GM19395 (cell line): Measurements from ENCODE around the gene SYT8.
"Not testable (repeated sequence)": the region's sequence is repeated elsewhere in the genome, so short reads cannot be mapped to it uniquely, and the experiment has no call there.

ENCODE experiments used
- ATAC-seq: cut with Tn5 transposase; IDR thresholded peaks from one replicate; pipeline ENCODE4 v1.9.1; 2021; ENCODE audit warnings: mild to moderate bottlenecking, moderate library complexity; ENCODE audit not compliant: unreplicated experiment

The SYT8 gene, protein sequence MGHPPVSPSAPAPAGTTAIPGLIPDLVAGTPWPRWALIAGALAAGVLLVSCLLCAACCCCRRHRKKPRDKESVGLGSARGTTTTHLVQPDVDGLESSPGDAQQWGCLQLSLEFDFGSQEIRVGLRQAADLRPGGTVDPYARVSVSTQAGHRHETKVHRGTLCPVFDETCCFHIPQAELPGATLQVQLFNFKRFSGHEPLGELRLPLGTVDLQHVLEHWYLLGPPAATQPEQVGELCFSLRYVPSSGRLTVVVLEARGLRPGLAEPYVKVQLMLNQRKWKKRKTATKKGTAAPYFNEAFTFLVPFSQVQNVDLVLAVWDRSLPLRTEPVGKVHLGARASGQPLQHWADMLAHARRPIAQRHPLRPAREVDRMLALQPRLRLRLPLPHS

DNA sequence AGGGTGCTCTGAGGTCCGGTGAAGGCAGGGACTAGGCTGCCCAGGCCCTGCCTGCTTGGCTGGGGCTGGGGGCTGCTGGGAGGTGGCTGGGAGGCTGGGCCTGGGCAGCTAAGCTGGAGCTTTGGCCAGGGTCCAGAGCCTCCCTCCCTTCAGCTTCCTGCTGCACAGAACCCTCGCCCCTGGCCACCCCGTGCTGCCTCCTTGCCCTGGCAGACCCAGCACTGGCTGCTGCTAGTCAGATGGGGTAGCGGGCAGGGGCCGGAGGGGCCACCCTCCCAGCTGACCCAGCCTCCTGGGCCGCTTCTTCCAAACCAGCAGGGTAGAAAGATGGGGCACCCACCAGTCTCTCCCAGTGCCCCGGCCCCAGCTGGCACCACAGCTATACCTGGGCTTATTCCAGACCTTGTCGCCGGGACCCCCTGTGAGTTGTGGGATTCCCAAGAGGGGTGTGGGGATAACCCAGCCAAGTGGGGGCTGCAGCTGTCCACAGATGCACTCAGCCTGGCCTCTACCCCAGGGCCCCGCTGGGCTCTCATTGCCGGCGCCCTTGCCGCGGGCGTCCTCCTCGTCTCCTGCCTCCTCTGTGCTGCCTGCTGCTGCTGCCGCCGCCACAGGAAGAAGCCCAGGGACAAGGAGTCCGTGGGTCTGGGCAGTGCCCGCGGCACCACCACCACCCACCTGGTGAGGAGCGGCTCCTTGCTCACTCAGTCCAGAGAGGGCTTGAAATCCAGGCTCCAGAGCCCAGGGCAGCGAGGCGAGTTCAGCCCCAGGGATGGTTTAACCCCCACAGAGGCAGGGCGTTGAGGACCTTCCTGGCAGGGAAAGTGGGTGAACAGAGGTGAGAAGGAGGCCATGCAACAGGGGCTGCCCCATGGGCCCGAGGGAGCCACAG is at the start of gene SYT8:
SYT8 (plus strand) TSS at position 212 of the 892 bp plus-strand sequence; CDS start at position 328, 116 bp downstream.
- ATAC-seq, result no peak

DNA sequence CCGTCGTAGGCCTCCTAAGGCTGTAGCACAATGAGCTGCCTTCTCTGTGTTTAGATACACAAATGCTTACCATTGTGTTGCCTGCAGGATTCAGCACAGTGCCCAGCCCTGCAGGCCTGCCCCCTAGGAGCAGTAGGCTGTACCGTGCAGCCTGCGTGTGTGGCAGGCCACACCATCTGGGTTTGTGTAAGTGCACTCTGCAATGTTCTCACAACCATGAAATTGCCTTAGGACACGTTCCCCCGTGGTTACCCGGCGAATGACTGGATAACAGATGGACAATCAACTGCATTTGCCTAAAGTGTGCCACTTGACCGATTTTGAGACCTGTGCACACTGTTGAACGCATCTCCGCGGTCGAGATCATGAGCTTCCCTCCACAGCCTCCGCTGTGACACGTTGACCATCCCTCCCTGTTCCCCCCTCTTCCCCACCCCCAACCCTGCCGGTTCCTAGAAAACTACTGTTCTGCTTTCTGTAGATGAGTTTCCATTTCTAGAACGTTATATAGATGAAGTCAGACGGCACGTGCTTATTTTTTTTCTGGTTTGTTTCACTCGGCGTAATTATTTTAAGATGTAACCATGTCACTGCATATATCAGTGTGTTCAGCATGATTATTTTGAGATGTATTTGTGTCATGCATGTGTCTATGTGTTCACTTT is 48.9 kb upstream of the SYT8 start:
- no peak for ATAC-seq

DNA sequence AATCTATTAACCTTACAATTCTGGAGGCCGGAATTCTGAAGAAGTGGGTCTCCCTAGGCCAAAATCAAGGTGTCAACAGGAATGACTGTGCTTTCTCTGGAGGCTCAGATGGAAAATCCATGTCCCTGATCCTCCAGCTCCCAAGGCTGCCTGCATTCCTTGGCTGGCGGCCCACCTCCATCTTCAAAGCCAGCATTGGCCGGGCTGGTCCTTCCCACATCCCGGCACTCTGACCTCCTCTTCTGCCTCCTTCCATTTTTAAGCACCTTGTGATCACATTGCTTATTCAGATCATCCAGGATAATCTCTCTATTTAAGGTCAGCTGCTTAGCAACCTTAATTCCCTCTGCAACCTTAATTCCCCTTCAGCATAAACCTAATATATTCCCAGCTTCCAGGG is 48.3 kb upstream of the SYT8 start:
- ATAC-seq, result no peak

DNA sequence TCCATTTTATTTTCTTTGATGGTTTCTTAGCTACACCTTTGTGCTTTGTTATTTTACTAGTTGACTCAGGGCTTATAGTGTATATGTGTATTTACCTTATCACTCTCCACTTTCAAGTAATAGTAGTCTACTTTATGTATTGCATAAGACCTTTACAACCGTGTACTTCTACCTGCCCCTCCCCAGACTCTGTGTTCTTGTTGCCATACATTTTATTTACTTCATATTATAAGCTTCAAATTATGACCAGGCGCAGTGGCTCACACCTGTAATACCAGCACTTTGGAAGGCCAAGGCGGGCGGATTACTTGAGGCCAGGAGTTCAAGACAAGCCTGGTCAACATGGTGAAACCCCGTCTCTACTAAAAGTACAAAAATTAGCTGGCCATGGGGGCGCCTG is 42.9 kb upstream of the SYT8 start:
- no peak for ATAC-seq

DNA sequence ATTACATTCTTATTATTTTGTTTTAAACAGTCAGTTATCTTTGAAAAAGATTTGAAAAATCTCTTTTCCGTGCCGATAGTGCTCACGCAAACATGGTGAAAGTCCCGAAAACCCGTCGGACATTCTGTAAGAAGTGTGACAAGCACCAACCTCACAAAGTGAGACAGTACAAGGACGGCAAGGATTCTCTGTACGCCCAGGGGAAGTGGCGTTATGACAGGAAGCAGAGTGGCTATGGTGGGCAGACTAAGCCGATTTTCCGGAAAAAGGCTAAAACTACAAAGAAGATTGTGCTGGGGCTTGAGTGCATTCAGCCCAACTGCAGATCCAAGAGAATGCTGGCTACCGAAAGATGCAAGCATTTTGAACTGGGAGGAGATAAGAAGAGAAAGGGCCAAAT is 42.3 kb upstream of the SYT8 start:
- ATAC-seq, result no peak

DNA sequence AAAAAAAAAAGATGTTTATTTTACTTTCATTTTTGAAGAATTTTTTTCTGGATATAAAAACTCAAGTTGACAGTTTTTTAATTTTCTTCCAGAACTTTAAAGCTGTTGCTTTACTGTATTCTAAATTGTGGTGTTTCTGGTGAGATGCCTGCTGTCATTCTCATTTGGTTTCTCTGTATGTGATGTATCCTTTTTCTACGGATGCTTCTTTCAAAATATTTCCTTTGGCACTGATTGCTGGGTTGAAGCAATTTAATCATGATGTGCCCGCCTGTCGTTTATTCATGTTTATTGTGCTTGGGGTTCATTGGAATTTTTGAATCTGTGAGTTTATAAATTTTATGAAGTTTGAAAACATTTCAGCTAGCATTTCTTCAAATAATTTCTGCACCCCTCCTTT is 41.7 kb upstream of the SYT8 start:
- no peak for ATAC-seq

DNA sequence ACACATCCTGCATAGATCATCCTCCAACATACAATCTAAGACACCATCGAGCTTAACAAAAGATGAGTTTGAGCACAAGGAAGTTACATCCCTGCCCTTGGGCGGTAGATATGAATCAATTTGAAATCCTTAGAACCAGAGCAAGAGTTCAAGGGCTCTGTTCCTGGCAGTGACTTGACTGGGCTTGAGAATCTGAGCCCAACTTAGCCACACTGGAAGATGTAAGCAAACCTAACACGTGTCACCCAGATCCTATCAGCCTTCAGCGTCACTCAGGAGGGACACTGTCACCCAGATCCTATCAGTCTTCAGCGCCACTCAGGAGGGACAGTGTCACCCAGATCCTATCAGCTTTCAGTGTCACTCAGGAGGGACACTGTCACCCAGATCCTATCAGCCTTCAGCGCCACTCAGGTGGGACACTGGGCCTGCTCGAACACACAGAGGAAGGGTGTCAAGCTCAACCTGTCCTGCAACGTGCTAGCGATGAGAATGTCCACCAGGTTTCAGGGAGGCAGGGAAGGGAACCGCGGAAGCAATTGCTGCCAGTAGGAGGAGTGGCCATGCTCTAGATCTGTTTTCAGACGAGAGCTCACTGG is 38.3 kb upstream of the SYT8 start:
- ATAC-seq, result no peak

DNA sequence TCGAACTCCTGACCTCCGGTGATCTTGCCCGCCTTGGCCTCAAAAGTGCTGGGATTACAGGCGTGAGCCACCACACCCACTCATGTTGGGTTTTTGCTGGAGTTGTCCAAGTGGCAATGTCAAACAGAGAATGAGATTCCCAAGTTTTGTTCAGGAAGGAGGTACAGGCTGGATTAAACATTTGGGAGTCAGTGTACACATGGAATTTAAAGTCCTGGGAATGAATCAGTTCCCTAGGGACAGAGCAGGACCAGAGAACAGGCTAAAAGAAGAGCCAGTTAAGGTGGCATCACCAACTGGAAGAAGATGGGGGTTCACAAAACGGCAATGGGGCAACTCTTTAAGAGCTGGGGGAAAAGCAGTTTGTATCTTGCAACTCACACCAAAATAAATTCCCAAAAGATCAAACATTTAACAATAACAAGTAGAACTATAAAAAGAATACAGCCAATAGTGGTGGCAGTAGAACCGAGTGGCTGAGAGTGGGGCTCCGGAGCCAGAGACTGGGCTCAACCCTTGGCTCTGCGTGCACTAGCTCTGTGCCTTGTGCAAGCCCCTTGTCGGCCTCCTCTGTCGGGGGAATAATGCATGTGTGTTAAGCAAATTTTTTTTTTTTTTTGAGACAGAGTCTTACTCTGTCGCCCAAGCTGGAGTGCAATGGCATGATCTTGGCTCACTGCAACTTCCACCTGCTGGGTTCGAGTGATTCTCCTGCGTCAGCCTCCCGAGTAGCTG is 37.2 kb upstream of the SYT8 start:
- ATAC-seq, result no peak

DNA sequence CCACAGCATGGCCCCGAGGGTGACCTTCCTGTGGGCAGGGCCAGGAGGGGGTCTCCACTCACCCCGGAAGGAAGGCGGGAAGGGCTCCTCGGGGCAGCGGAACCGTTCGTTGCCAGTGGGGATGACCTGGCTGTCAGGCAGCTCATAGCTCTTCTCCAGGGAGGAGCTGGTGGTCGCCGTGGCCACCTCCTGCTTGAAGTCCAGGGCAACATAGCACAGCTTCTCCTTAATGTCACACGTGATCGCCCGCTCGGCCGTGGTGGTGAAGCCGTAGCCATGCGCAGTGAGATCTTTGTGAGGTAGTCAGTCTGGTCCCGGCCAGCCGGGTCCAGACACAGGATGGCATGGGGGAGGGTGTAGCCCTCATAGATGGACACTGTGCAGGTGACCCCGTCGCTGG is 31.5 kb upstream of the SYT8 start:
- no peak for ATAC-seq

DNA sequence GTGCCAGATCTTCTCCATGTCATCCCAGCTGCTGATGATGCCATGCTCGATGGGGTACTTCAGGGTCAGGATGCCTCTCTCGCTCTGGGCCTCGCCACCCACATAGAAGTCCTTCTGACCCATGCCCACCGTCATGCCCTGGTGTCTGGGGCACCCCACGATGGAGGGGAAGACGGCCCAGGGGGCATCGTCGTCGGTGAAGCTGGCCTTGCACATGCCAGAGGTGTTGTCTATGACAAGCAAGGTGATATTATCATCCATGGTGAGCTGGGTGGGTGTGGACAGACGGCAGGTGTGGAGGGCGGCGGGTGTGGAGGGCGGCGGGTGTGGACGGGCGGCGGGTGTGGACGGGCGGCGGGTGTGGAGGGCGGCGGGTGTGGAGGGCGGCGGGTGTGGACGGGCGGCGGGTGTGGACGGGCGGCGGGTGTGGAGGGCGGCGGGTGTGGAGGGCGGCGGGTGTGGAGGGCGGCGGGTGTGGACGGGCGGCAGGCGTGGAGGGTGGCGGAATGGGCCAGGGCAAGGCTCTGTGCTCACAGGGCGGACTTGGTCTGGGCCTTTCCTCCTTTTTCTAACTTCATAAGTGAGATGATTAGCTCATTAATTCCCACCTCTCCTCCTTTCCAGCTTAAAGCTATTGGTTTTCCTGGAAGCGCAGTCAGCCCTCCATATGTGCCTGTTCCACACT is 30.8 kb upstream of the SYT8 start:
- not testable (repeated sequence) for ATAC-seq

DNA sequence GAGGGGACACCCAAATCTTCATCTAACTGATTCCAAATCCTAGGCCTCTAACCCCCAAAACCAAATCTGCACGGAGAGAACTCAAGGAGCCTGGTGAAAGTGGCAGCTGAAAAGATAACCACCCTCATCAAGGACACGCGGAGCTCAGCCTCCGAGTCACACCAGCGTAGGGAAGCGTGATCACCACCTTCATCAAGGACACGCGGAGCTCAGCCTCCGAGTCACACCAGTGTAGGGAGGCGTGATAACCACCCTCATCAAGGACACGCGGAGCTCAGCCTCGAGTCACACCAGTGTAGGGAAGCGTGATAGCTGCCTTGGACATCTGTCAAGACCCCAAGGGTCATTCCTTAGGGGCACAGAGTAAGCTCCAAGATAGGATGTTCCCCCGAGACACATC is 29.3 kb upstream of the SYT8 start:
- no peak for ATAC-seq

DNA sequence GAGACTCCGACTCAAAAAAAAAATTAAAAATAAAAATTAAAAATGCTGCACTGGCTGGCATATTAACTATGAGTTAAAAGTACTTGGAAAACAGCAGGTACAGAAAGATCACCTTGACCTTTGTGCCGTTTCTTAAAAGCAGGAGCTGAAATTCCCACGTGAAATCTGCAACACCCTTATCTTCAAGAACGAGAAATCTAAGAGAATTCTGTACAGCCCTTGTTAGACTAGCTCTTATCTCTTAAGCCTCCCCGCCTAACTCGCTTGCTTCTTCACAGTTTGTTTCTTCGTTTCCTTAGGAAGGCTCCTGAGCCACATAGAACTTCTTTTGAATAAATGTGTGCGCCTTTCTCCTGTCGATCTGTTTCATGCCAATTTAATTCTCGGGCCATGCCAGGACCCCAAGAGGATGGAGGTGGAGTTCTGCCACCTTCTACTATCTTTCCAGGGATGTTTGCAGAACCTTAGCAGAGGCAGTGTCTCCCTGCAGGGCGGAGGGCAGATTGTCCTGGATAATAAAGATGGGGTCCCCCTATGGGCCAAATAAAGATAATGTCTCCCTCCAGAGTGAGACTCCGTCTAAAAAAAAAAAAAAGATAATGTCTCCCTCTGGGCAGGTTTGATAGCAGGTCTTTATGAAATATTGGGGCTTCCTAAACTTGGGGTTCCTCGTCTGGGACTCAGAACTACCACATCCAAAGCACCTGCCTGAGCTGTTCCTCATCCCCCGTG is 27.4 kb upstream of the SYT8 start:
- no peak for ATAC-seq

DNA sequence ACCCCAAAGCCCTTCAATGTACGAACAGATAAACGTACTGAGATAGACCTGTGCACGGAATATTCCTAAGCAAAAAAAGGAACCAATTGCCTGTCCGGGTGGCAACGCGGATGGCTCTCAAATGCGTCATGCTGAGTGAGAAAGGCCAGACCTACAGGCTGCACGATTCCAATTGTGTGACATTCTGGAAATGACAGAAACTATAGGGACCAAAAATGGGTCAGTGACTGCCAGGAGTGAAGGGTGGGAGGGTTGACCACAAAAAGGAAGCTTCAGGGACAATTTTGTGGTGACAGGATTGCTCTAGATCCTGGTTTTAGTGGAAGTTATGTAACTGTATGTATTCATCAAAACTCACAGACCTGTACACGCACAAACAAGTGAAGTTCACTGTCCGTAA is 24.0 kb upstream of the SYT8 start:
- no peak for ATAC-seq

DNA sequence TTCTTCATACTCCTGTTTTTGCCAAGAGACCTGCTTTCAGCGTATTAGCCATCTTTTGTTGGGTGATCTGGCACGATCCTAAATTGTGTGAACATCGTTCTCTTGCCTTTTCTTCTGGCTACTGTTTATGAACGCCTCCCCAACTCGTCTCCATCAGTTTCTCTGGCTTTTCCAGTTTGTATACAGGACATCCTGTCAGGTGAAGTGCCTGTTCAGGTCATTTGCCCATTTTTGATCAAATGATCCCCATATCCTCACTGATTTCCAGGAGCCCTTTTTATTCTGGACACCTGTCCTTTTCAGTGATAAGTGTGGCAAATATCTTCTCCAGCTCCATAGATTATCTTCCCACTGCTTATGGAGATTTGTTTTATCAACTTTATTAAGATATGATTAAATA is 22.5 kb upstream of the SYT8 start:
- no peak for ATAC-seq

DNA sequence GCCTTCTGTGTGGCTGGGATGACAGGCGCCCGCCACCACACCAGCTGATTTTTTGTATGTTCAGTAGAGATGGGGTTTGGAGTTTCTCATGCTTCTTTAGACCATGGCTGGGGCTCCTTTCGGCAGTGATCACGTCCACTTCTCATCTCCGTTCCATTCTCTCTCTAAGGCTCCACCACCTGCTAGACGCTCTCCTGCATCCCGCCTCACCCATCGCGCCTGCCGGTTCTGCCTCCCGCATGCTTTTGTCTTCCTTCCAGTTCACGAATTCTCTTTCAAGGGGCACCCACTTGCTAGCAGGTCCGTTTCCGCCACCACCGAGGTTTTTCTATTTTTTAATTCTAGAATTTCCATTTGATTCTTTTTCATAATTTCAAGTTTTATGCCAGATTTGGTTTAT is 22.0 kb upstream of the SYT8 start:
- no peak for ATAC-seq

DNA sequence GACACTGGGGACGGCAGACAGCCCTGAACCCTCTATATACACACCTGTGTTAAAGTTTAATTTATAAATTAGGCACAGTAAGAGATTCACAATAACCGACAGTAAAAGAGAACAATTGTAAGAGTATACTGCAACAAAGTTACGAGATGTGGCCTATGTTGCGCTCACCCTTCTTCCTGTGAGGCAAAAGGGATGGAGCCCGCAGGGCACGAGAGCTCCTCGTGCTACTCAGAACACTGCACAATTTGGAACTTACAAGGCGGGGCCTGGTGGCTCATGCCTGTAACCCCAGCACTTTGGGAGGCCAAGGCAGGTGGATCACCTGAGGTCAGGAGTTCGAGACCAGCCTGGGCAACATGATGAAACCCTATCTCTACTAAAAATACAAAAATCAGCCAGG is 21.4 kb upstream of the SYT8 start:
- not testable (repeated sequence) for ATAC-seq

DNA sequence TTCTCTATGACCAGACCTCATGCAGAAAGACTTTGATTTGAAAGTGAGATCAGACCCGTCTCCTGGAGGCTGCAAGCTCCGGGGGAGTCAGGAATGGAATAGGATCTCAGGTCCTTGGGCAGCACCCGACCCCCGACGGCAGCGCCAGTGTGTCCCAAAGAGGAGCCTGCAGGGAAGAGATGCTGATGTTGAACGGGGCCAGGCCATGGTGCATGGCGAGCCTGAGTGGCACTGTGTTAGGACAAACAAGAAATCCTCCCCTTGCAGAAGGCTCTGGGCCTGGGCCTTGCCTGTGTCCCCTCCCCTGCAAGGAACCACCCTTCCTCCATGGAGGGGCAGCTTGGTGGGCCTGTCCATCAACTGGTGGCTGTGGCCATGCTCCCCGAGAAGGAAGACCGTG is 20.1 kb upstream of the SYT8 start:
- ATAC-seq, result no peak

DNA sequence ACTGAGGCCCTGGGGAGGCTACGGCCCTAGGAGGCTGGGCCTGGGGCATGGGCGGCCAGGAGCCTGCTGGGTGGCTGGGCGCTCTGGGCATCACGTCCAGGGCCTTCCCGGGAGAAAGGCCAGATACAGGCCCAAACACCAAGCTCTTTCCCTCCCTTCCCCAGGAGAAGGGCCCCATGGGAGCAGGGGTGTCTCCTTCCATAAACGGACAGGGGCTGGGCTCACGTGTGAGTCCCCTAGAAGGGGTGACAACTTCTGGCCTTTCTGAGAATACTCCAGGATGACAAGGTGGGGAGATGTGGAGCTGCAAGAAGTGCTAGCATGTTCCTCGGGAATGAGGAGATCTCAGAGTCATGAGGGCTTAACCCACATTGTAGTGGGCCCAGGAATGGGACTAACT is 19.5 kb upstream of the SYT8 start:
- no peak for ATAC-seq

DNA sequence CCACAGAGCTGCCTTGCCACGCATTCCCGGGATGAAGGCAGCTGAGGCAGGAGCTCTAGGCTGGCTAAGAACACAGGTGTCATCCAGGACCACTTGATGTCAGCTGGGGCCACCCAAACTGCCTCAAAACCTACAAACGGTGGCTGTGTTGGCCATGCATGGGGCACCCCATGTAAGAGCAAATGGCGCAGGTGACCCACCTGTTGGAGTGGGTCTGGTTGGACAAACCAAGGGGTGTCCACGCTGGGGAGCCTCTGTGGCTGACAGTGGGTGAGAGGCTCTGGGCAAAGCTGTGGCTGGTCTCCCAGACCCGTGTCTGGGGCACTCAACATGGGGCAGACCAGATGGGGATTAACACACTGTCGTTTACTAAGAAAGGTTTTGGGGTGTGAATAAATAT is 19.0 kb upstream of the SYT8 start:
- ATAC-seq, result no peak
